ENCODE data around the gene RIN3. TPM values are rescaled to one million over a fixed set of nuclear protein-coding genes. Genes with fewer than 3 reads are reported as not detected.
"Not testable (repeated sequence)": the region's sequence is repeated elsewhere in the genome, so short reads cannot be mapped to it uniquely, and the experiment has no call there.

Gene RIN3
- polyA plus RNA-seq, 4 donors, result 5.1 to 8.0 (median 6.8) TPM

DNA sequence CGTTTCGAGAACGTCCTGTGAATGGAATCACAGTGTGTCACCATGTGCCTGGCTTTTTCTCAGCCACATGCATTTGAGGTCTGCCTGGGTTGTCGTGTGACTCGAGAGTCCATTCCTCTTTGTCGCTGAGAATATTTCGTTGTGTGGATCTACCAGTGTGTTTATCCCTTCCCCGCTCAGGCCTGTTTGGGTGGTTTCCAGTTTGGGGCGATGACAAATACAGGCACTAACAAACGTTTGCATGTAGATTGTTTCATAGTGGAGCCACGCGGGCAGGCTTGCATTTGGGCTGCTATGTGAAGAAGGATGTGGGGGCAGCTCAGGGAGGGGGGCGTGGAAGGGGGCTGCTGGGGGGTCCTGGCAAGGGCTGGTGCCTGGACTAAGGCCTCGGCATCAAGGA, 14.1 kb downstream of the RIN3 start:
- no peak for DNase-seq (ENCODE audit: low read depth in 4 of 4, low spot score in 3 of 4)

DNA sequence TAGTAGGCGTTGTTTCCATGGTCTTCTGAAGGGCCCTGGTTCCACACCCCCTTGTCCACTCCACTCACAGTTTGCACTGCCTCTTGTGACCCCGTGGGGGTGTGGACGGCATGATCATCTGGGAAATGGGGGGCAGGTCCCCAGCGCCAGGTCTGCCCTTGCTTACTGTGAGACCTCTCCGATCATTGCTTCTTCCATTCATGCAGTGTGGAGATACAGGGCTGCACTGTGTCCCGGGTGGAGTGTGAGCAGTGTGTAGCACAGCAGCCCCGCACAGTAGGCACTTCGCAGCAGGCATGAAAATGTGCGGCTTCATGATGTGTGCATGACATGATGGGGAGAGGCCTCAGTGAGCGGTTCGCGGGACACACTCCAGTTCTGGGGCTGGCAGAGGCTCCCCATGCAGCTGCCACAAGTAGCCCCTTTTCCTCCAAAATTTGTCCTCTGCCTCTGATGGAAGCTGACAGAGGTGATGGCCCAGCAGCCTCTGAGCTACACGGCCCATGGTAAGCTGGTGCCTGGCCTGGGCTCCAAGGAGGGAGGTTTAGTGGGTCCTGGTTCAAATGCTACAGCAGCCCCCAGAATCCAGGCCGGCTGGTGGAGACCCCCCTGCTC, 15.0 kb downstream of the RIN3 start:
- DNase-seq (ENCODE audit: low read depth in 4 of 4, low spot score in 3 of 4), result no peak

DNA sequence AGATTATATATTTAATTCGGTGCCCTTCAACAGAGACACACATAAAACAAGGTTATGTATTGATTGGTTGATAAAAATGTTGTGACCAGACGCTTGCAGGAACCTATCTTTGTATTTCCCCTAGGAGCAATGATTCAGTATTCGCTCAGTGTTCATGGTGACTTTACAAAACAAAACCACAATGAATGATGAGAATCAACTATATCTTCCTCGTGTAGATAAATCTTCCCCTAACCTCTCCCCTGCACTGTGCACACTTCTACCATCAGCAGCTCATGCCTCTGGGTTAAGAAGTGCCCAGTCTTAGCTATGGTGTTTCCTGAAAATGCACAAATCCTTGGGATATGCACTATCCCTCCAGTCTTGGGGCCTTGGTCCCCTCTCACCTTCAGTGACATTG, 16.3 kb downstream of the RIN3 start:
- no peak for DNase-seq (ENCODE audit: low read depth in 4 of 4, low spot score in 3 of 4)

DNA sequence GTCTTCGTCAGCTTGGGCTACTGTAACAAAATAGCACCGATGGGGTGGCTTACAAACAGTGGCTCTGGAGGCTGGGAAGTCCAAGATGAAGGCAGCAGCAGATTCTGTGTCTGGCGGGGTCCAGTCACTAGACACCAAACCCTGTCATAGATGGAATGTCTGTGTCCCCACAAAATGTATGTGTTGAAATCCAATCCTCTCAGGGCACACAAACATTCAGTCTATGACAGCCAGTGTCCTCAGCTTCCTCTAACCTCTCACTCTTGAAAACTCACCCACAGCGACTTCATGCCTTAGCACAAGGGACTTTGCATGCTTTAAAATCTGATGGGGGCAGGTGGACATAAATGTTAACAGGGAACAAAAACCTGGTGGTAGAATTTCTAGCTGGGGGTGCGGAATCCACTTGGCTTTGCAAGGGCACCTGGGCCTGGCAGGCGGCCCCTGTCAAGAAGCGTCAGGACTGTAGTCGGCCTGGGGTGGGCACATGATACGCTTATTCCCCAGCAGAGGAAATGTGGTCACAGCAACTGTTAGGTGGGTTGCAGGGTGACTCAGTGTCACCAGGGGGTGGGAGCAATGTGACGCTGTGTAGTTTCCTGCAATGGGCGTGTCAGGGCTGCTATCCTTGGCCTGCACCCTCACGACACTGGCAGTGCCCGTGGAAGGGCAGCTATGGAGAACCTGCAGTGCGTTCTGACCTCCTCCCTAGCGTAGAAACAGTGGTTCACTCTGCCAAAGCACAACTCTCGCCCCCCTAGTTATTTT, 17.7 kb downstream of the RIN3 start:
- DNase-seq (ENCODE audit: low read depth in 4 of 4, low spot score in 3 of 4), result no peak

DNA sequence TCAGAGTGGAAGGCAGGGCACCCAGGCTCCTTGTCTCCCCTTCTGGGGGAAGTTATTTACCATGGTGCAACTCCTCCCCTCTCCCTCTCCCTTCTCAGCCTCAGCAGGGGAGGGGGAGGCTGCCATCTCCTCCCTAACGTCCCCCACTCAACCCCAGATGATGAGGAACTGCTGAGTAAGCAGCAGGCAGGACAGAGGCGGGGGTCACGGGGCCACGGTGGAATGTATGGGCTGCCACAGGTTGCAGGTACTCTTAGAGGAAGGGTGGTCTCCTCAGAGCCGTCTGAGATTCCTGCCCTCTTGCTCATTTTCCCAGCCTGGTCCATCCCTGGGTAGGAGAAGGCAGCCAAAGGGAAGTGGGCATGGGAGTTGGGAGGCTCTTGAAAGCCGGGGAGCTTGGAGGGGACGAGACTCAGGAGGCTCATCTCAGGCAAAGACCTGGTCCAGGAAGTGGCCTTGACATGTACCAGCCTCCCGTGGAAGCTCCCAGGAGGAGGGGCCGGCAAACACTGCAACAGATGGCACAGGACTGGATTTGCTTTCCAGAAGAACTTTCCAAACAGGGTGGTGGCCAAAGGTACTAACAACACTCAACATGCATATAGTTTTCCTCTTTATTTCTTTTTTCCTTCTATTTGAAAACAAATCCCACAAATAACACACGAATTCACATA, 19.0 kb downstream of the RIN3 start:
- DNase-seq (ENCODE audit: low read depth in 4 of 4, low spot score in 3 of 4), result no peak

DNA sequence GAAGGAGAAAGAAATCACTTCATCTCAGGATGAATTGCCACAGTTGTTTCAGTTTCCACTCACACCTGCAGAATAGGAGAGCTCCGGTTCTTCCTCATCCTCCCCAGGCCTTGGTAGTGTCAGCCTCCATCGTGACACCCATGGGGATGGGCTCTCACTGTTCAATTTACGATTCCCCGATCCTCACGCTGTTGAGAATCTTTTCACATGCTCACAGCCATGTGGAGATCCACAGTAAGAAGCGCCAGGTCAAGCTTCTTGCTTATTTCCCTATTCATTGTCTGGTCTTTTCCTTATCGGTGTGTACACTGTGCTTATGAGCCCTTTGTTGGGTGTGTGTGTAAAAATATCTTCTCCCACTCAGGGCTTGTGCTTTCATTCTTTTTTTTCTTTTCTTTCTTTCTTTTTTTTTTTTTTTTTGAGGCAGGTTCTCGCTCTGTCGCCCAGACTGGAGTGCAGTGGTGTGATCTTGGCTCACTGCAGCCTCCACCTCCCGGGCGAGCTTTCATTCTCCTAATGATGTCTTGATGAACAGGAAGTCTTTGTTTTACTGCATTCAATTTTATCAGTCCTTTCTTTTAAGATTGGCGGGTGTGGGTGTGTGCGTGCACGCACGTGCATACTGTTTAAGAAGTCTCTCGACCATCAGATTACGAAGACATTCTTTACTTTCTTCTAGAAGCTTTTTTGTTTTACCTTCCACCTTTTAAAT, 21.5 kb downstream of the RIN3 start:
- DNase-seq (ENCODE audit: low read depth in 4 of 4, low spot score in 3 of 4), result no peak

DNA sequence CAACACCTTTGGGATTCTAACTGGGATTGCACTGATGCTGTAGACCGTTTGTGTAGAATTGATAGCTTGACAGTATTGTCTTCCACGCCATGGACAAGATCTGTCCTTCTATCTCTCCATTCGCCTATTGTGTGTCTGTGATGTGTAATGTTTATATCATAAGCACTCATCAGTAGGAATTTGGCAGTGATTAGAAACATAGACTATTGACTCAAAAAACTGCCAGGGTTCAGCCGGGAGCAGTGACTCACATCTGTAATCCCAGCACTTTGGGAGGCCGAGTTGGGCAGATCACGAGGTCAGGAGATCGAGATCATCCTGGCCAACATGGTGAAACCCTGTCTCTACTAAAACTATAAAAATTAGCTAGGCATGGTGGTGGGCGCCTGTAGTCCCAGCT, 22.6 kb downstream of the RIN3 start:
- DNase-seq (ENCODE audit: low read depth in 4 of 4, low spot score in 3 of 4), result not testable (repeated sequence)

DNA sequence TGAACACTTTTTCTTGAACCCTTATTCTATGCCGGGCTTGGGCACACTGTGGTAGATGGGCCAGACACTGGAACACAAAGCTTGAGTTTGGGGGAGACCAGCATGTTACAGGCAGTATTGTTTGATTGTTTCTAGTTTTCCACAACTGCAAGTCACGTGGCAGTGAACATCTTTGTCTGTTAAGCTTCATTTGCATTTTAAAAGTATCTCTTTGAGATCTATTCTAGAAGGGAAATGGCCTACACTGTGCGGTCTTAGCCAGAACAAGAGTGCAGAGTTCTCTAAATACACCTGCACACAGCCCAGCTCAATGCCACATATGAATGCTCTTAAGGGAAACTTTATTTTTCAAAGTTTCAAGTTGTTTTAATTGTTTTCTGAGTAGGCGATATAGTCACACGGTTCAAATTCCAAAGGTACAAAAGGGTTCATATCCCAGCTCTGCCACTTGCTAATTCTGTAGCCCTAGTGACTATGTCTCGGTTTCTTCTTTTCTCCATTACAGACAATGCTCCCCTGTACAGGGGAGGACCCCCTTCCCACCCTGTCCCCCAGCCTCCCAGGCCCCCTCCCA, 24.9 kb downstream of the RIN3 start:
- DNase-seq (ENCODE audit: low read depth in 4 of 4, low spot score in 3 of 4), result no peak

DNA sequence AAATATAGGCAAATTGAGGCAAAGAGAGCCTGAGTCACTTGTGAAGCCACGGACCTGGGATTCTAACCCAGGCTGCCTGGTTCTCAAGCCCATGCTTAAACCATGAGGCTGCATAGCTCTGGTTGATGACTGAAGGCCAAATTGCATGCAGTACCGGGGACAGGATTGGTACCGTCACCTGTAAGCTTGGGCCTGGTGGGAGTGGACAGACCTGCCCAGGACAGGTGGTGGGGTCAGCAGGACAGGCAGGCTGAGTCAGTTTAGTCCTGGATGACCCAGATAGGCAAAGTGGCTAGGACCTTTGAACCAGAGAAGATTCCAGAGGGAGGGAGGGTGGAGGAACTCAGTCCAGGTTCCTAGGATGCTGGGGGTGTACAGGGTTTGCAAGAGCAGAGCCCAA, 25.8 kb downstream of the RIN3 start:
- no peak for DNase-seq (ENCODE audit: low read depth in 4 of 4, low spot score in 3 of 4)

DNA sequence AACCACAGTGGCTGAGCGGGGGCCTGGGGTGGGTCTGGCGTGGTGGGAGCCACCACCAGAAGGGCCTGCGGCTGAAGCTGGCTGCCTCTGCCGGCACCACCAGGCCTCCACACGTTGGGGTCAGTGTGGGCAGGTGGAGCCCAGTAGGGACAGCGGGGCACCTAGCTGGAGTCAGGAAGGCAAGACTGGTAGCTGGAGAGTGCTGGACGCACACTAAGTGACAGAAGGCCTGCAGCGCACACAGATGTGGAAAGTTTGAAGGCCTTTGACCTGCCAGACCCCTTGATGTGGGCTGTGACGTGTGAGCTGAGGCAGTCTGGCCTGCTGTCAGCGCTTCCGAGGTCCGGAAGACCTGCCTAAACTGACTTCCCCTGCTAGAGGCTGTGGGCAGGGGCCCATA, 26.3 kb downstream of the RIN3 start:
- no peak for DNase-seq (ENCODE audit: low read depth in 4 of 4, low spot score in 3 of 4)

DNA sequence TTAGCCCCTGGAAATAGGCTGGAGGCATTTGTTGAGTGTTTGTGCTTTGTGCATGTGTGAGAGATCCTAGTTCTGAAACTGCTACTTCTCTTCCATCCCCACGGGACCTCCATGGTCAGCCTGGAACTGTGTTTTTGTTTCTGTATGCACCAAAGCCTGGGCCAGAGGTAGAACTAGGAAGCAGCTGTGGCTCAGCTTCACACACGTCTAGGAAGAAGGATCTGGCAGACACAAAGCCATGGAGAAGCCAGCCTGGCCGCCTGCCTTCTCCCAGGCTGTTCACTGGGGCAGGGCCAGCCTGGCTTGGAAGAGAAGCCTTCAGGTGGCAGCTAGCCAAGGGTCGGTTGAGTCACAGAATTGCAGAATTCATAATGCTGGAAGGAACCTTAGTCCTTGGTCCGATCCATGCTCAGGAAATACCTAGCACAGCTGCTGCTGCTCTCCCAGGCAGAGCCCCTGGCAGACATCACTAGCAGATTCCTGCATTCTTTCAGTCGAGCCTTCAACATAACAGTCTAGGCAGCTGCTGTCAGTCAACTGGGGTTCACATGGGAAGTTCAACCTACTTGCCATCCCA, 27.0 kb downstream of the RIN3 start:
- peak in 3 of 4 donors; percentile 10 to 24 (median 20) for DNase-seq (ENCODE audit: low read depth in 4 of 4, low spot score in 3 of 4)

DNA sequence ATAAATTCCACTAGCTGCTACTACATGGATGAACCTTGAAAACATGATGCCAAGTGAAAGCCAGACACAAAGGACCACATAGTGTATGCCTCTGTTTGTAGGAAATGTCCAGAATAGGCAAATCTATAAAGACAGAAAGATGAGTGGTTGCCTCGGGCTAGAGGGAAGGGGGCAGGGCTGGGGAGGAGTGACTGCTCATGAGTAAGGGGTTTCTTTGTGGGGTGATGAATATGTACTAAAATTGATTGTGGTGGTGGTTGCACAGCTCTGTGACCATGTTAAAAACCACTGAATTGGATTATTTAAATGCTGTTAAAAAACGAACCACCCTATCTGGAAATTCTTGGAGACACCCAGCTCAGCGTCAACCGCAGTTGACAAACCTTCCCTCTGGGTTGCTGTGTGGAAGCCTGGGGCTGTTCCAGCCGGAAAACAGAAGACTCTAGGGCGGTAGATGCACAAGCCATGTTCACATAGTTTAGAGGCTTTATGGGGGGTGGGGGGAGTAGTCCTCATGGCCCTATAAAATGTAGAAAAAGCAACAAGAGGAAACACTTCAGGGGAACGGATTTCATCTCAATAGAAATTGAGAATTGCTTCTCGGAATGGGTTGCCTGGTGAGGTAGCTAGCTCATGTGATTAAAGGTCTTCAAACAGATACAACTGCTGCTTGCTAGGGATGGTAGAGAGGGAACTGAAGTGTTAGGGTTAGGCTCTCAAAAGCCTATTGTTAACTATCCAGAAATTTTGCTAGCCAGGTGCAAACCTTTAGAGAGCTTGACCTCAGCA, 29.4 kb downstream of the RIN3 start:
- no peak for DNase-seq (ENCODE audit: low read depth in 4 of 4, low spot score in 3 of 4)

DNA sequence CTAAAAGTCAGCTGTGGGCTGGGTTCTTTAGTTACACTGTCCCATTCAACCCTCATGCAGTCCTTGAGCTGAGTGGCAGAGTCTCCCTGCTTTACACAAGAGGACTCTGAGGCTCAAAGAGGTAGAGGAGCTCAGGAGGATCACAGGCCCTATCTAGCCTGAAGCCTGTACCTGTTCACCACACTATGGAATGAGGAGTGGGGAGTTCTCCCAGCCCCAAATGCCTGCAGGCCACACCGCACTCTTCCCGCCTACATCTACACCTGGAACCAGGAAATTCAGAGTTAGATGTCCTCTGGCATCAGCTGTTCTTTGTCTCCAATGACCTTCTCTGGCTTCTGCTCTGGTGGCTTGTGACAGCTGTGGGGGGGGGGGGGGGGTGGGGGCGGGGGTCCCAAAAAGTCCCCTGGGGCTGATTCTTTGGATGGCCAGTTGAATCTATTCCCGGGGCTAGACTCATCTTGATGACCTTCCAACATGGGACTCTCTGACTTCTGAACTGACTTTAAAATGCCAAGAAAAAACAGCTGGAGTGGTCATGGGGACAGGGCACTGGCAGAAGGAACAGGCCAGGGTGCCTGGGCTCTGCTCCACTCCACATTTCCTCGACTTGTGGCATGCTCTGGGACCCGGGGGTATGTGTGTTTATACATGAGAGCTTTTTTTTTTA, 30.6 kb downstream of the RIN3 start:
- no peak for DNase-seq (ENCODE audit: low read depth in 4 of 4, low spot score in 3 of 4)

DNA sequence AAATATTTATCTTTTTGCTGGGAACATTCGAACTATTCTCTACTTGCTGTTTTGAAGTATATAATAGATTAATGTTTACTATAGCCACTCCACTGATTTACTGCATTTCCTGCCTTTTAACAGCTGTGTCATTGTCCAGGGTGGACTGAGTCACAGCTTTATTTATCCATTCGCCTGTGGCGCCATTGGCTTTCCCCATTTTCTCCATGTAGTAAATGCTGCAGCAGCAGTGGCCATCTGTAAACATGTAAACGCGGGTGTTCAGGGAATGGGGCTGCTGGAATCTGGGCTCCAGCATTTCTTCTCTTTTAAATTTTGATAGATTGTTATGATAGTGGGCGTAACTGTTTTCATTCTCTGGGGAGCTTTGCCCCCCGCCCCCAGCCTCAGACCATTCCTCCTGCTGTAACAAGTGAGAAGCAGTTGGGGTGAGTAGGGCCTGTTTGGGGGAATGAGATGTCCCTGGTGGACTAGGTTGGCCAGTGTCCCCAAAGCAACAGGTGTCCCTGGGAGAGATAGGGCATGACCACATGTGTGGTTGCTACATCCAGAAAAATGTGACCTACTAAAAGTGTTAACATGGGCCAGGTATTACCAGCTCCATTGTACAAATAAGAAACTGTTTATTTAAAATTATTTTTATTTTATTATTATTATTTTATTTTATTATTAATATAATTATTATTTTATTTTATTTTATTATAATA, 32.9 kb downstream of the RIN3 start:
- no peak for DNase-seq (ENCODE audit: low read depth in 4 of 4, low spot score in 3 of 4)

DNA sequence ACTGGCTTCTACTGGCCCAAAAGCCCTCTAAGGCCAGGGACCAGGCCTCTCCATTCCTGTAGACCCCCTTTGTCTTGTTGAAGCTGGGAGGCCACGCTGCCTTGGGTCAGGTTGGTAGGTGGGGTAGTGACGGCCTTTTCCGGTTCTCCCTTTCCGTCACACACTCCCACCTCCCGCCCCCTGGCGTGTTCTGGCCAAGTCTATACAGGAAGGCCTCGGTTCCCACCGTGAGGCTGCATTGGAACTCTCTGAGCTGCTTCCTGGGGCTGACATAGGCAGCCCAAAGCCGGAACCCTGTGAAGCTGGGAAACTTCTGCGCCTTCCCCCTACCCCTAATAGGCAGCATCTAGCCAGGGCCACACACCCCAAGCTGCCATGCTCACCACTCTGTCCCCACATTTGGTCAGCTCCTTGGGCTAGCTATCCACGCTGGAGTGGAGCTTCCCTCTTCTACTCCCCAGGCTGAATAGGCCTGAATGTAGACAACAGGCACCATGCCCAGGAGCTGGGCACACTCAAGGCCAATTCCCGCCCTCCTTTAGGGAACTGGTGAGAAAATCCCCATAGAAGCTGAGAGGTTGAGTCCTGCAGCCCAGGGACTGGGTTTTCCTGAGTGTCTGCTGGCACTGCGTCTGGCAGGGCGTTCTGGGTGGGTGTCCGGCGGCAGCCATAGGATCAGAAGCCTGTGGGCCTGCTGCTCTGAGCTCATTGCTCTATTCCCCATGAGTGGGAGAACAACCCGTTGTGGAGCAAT, 35.7 kb downstream of the RIN3 start:
- DNase-seq (ENCODE audit: low read depth in 4 of 4, low spot score in 3 of 4), result no peak

DNA sequence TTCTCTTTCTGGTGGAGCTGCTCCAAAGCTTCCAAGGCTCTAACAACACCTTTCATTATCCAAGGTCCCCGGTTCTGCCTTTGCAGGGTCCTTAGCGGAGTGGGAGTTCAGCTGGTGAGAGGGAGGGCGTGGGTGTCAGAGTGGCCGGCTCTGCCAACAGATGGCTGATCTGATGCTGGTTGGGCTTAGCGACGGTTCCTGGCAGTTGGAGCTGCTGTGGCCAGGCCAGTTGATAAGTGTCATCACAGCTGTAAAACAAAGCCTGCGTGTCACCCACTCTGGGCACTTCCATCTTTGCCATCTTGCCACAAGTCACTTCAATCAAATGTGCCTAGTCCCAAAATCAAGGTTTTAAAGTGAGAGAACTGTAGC, 36.3 kb downstream of the RIN3 start:
- no peak for DNase-seq (ENCODE audit: low read depth in 4 of 4, low spot score in 3 of 4)

DNA sequence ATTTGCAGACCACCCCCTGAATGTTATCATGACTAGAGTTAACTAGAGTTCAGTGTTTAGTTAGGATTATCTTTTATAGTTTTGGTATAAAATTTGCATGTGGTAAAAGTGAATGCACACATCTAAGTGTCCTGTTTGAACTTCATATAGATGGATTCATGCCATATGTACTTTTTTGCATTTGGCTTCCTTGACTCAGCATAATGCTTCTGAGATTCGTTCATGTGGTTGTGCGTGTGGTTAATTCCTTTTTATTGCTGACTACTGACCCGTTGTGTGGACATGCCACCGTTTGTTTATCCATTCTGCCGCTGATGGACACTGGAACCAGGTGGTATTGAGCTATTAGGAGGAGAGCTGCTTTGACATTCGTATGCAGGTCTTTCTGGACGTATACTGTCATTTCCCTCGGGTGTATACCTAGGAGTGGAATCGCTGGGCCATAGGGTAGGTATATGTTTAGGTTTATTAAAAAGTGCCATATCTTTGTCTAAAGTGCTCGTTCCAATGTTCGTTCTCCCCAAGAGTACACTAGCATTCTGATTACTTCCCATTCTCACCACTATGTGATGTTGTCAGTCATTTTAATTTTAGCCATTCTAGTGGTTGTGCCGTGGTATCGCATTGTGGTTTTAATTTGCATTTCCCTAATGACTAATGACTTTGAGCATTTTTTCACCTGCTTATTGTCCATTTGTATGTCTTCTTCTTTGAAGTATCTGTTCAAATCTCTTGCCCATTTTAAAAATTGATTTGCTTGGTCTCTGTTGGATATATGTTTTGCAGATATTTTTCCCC, 37.7 kb downstream of the RIN3 start:
- DNase-seq (ENCODE audit: low read depth in 4 of 4, low spot score in 3 of 4), result no peak

All from left renal pelvis (tissue), 4 donors.